ENCODE data around the gene NLGN4X. TPM values are rescaled to one million over a fixed set of nuclear protein-coding genes. Genes with fewer than 3 reads are reported as not detected.

NLGN4X gene
- total RNA-seq, 1 experiment from 2014 or later: not detected

GRCh38 chrX:6225288-6225910 lies 3.3 kb downstream of the NLGN4X start:
- ChIA-PET CTCF (interaction anchor here (0.7 kb wide), 1 partner anchor 41 kb away, joined by 11 read pairs; no protein-coding TSS in a partner anchor), POLR2A (no interaction called here)
- H3K4me1 ChIP-seq (ENCODE audit: control insufficient read depth, insufficient read depth, low read length): no peaks in the 10 kb centered on the region
- in situ Hi-C loops (cut with HindIII; ENCODE audit: low pct_unique_long_range_greater_than_20kb, low sequenced_read_pairs) (no loop called here), intact Hi-C loops (cut with micrococcal nuclease; ENCODE audit: unreplicated experiment) (no loop called here)
- no peak overlapping the region for H3K4me3 ChIP-seq (ENCODE audit: low read depth in 2 of 2, low read length in 2 of 2)
- no peak for DNase-seq (ENCODE audit: low read depth, low spot score)
- ATAC-seq: no peak
- no peaks in the 10 kb centered on the region for H3K9me3 ChIP-seq (ENCODE audit: control insufficient read depth, insufficient read depth, low read depth, low read length)
- TF ChIP-seq REST (IDR thresholded peaks at IDR 0.05; ENCODE audit: insufficient read depth in 1 of 2, low read depth in 2 of 2, low read length in 1 of 2) (no peak), CTCF (IDR thresholded peaks at IDR 0.05) (no peak), TCF7L2 (IDR thresholded peaks at IDR 0.05; ENCODE audit: low read depth, low read length) (no peak)
- no peak overlapping the region for H3K27ac ChIP-seq (ENCODE audit: low read length)
- BruUV-seq (replicated peaks): no TSS peak
- no peaks in the 10 kb centered on the region for H3K36me3 ChIP-seq (ENCODE audit: control insufficient read depth, insufficient read depth, low read length)
- H3K27me3 ChIP-seq (ENCODE audit: control insufficient read depth, insufficient read depth, low read length): no peaks in the 10 kb centered on the region

- BruUV-seq (replicated peaks): no TSS peak
- H3K27ac ChIP-seq (ENCODE audit: low read length): no peak overlapping the region
- ChIA-PET CTCF (no interaction called here), POLR2A (no interaction called here)
- intact Hi-C loops (cut with micrococcal nuclease; ENCODE audit: unreplicated experiment) (no loop called here), in situ Hi-C loops (cut with HindIII; ENCODE audit: low pct_unique_long_range_greater_than_20kb, low sequenced_read_pairs) (no loop called here)
- no peaks in the 10 kb centered on the region for H3K27me3 ChIP-seq (ENCODE audit: control insufficient read depth, insufficient read depth, low read length)
- TF ChIP-seq POLR2AphosphoS5 (IDR thresholded peaks at IDR 0.05; ENCODE audit: low read depth, low read length): no peak
- no peak for TF ChIP-seq TCF7L2 (IDR thresholded peaks at IDR 0.05; ENCODE audit: low read depth, low read length)
- no peak for TF ChIP-seq CTCF (IDR thresholded peaks at IDR 0.05)
- no peak for TF ChIP-seq SIN3A (IDR thresholded peaks at IDR 0.05; ENCODE audit: borderline replicate concordance, insufficient read depth, low read depth, low read length)
- TF ChIP-seq REST (IDR thresholded peaks at IDR 0.05; ENCODE audit: insufficient read depth in 1 of 2, low read depth in 2 of 2, low read length in 1 of 2): no peak
- ATAC-seq: no peak
- H3K4me1 ChIP-seq (ENCODE audit: control insufficient read depth, insufficient read depth, low read length): no peaks in the 10 kb centered on the region
- no peaks in the 10 kb centered on the region for H3K36me3 ChIP-seq (ENCODE audit: control insufficient read depth, insufficient read depth, low read length)
- no peak overlapping the region for H3K4me3 ChIP-seq (ENCODE audit: low read depth in 2 of 2, low read length in 2 of 2)
- H3K9me3 ChIP-seq (ENCODE audit: control insufficient read depth, insufficient read depth, low read depth, low read length): no peaks in the 10 kb centered on the region
- no peak for DNase-seq (ENCODE audit: low read depth, low spot score)
Observed at GRCh38 chrX:6223516-6223915, 5.2 kb downstream of the NLGN4X start.
